Ovary (tissue), 9 donors: ENCODE results near the gene HIF1A. TPM values are rescaled to one million over a fixed set of nuclear protein-coding genes. Genes with fewer than 3 reads are reported as not detected.

Experiments
- DNase-seq, 5 donors: peaks; one replicate each; pipeline ENCODE4 v3.0.0-alpha.2; 2019 to 2020
- H3K27ac ChIP-seq, 2 donors: fragments of 200-600 bp; one replicate each; pipeline versions ENCODE4 v1.5.1 to v1.8.0; 2019 to 2022
- H3K27me3 ChIP-seq: fragments of 200-600 bp; one replicate; pipeline ENCODE4 v1.8.0; 2022
- H3K36me3 ChIP-seq: fragments of 200-600 bp; sonication (generic); one replicate; pipeline ENCODE4 v1.5.1; 2019
- H3K4me1 ChIP-seq: one replicate; pipeline ENCODE4 v1.8.1; 2013; ENCODE audit warnings: mild to moderate bottlenecking, moderate library complexity; ENCODE audit not compliant: insufficient read depth
- H3K4me3 ChIP-seq: fragments of 200-600 bp; sonication (generic); one replicate; pipeline ENCODE4 v1.5.1; 2017
- H3K9me3 ChIP-seq, 2 donors: fragments of 200-600 bp in 1 of 2; sonication (generic) in 1 of 2; one replicate each; pipeline versions ENCODE4 v1.5.1 to v1.8.1; 2013 to 2019; ENCODE audit warnings: mild to moderate bottlenecking in 1 of 2, moderate library complexity in 1 of 2
- EP300 ChIP-seq: sonication (generic); formaldehyde crosslinking; IDR thresholded peaks from one replicate; pipeline ENCODE4 v1.6.1; 2017; ENCODE audit warnings: antibody characterized with exemption
- POLR2A ChIP-seq: fragments of 450-650 bp; IDR thresholded peaks from one replicate; pipeline ENCODE4 v1.6.1; 2017; ENCODE audit warnings: antibody characterized with exemption, mild to moderate bottlenecking, moderate library complexity
- WGBS, 3 donors: extraction: QIAGEN DNeasy Blood & Tissue Kit in 1 of 3; methylation state at CpG; one replicate each; pipeline versions ENCODE4 v1.1.5 to v1.1.7; 2013 to 2017; 5-methylcytosine and 5-hydroxymethylcytosine counted together
- intact Hi-C, 4 donors: fragments of 100-400 bp; cut with DNase I; formaldehyde crosslinking; loops; one replicate each; pipeline versions ENCODE4 v1.11.0 to v1.15.1; 2022 to 2023
- polyA plus RNA-seq, 2 donors: library from polyadenylated mRNA; stranded (reverse); fragments of 200-250 nt in 1 of 2; fragments of 350-450 nt in 1 of 2; fragmentation: Illumina TruSeq in 1 of 2; extraction: RNeasy Lipid Tissue Mini Kit (QIAGEN cat#74804) in 1 of 2; gene quantifications; one replicate each; pipeline ENCODE4 v1.2.3, GENCODE V29; 2013 to 2014
- total RNA-seq, 7 donors: library from RNA; depleted of rRNA in 2 of 7; stranded (reverse); fragments of >200 nt in 2 of 7; fragmentation: NEBNext Ultra II Directional in 3 of 7; extraction: Animal tissue kit (Norgen Biotek cat#: 25700) in 3 of 7; gene quantifications; one replicate each; pipeline versions ENCODE4 v1.1.0 to v1.2.4, GENCODE V29; 2016 to 2023
- TF ChIP-seq, protein P1 (sequence below), 3 donors: fragments of 450-650 bp in 2 of 3; fragments of 200-600 bp in 1 of 3; IDR thresholded peaks; one replicate each; pipeline versions ENCODE4 v1.5.1 to v1.8.0; 2016 to 2022; ENCODE audit warnings: antibody characterized with exemption in 3 of 3, mild to moderate bottlenecking in 1 of 3
- donor health status: DM: no; HTN: no; CAD: no; lungs with moderate emphysema.
- donor health status: DM: no; HTN: no; CAD: no.
- donor health status: Bipolar disorder and iron deficiency.
- donor health status: DM: yes; HTN: yes; CAD: no.
- donor health status: DM: no; HTN: no; CAD: no.
- donor health status: DM: yes; HTN: yes; CAD: no.

The HIF1A gene
- total and polyA plus RNA-seq, 9 donors: 41.6 to 204 (median 116) TPM

DNA sequence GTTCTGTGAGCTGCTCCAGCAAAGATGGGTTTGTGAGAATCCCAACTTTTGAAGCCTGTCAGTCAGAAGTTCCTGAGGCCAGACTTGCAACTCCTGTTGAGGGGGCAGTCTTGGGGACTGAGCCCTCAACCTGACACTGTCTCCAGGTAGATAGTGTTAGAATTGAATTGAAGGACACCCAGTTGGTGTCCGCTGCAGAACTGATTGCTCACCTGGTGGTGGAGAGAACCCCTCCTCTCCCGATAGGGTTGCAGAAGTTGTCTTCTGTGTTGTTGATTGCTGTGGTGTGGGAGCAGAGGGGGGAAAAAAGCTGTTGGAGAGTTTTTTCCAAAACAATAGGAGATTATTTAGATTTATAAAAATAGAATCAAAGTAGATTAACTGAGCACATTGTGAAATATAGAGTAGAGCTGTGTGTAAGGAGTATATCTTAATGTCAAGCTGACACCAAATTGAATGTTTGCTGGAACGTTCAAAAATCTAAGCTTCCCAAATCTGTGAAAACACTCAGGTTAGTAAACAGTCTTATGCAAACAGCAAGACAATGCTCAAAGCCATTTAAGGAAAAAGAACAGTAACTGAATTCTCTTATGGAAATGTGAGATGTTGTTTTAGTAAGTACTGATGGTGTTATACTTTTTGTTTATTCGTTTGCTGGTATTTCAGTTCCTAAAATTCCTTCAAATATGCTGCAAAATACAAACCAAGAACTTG is 18.6 kb downstream of the HIF1A start:
- H3K4me1 ChIP-seq: peaks cover 18% of the 10 kb centered on the region
- no peak overlapping the region for H3K4me3 ChIP-seq
- peak overlapping the region in 1 of 2 donors; percentile 7 for H3K27ac ChIP-seq
- WGBS, 3 donors: 14 to 36% (median 15%) methylated on average over 4 of the region's 4 CpGs
- intact Hi-C loops: no loop called here
- no peaks in the 10 kb centered on the region for H3K36me3 ChIP-seq
- H3K27me3 ChIP-seq: no peaks in the 10 kb centered on the region
- H3K9me3 ChIP-seq: no peaks in the 10 kb centered on the region
- no peak for DNase-seq
- TF ChIP-seq, protein P1, sequence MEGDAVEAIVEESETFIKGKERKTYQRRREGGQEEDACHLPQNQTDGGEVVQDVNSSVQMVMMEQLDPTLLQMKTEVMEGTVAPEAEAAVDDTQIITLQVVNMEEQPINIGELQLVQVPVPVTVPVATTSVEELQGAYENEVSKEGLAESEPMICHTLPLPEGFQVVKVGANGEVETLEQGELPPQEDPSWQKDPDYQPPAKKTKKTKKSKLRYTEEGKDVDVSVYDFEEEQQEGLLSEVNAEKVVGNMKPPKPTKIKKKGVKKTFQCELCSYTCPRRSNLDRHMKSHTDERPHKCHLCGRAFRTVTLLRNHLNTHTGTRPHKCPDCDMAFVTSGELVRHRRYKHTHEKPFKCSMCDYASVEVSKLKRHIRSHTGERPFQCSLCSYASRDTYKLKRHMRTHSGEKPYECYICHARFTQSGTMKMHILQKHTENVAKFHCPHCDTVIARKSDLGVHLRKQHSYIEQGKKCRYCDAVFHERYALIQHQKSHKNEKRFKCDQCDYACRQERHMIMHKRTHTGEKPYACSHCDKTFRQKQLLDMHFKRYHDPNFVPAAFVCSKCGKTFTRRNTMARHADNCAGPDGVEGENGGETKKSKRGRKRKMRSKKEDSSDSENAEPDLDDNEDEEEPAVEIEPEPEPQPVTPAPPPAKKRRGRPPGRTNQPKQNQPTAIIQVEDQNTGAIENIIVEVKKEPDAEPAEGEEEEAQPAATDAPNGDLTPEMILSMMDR (IDR thresholded peaks at IDR 0.05): no peak
- TF ChIP-seq EP300 (no peak), POLR2A (no peak)

DNA sequence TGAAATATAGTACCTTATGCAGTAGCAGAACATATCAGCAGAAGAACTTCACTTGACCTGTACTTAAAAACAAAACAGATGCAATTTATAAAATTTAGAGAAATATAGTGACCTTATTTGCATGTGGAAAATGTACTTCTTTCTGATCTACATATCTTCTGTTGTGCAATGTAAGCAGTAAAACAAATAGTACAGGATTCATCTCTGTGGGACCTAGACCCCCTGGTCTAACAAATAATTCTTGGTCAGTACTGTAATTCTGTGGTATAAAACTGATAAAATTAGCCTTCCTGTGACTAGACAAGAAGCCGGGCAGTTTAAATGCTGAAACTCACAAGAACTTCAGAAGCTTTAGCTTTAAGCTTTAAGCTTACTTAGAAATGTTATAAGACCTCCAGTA is 21.6 kb downstream of the HIF1A start:
- DNase-seq: no peak
- WGBS, 3 donors: 35 to 66% (median 36%) methylated on average over 1 of the region's 1 CpG
- Histone ChIP-seq H3K36me3 (no peaks in the 10 kb centered on the region), H3K4me1 (peaks cover 16% of the 10 kb centered on the region), H3K4me3 (no peak overlapping the region), H3K27me3 (no peaks in the 10 kb centered on the region), H3K27ac (no peak overlapping the region), H3K9me3 (no peaks in the 10 kb centered on the region)
- no peak for TF ChIP-seq EP300
- intact Hi-C loops: no loop called here

DNA sequence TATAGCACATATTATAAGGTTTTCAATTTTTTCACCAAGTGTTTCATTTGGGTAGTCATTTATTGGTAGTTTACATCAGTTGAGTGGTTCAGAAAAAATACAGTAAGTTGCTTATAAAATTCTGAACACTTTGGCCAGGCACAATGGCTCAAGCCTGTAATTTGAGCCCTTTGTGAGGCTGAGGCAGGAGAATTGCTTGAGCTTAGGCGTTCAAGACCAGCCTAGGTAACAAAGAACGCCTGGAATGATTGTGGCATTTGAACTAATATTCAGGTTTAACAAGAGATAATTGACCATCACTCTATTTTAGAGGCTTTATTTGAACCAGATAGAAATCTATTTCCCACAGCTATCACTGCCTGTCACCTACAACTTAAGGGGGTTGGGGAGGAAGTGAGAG is 22.7 kb downstream of the HIF1A start:
- peaks cover 12% of the 10 kb centered on the region for H3K4me1 ChIP-seq

DNA sequence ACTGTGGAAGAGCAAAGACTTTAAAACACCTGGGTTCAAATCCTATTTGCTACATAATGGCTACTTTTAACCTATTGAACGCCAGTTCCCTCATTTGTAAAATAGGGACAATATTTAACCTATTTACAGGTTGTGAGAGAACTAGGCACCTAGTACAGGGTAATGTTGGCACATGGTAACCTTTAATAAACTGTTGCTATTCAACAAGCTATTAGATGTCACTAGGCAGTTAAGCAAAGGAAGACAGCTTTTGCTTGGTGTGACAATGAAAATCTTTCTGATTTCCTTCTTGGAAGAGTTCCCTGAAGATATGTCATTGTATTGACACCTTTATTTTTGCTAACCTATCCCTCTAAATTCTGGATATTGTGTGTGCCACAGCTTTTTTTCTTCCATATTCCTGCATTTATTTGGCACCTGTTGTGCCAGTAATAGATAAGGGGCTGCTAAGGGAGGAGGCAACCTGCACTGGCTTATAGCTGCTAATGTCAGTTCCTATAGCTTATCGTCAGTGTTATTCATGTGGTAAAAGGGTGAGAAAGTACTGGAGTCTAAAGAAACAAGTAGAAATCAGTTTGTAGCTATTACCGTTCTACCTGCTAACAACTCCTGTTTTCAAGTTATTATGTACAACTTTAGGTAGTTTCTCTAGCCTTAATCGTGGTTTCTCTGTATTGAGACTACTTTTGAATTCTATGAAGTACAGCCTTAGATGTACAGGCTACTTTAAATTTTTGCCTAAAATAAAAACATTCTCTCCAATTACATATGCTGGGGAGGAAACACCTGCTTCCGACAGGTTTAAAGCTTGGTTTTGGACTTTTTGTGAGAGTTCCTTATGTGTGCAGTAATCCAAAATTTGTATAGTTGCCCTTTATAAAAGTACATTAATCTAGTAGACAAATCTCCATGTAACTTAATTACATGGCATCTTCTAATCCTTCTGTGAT is 24.3 kb downstream of the HIF1A start:
- H3K27me3 ChIP-seq: no peaks in the 10 kb centered on the region
- no peaks in the 10 kb centered on the region for H3K9me3 ChIP-seq
- 82 to 87% (median 85%) methylated on average over 5 of the region's 5 CpGs for WGBS, 3 donors
- intact Hi-C loops: no loop called here
- H3K27ac ChIP-seq: no peak overlapping the region
- TF ChIP-seq POLR2A (no peak), EP300 (no peak)
- TF ChIP-seq, protein P1 (IDR thresholded peaks at IDR 0.05): no peak
- DNase-seq: no peak
- H3K4me1 ChIP-seq: peaks cover 7% of the 10 kb centered on the region
- H3K36me3 ChIP-seq: no peaks in the 10 kb centered on the region
- H3K4me3 ChIP-seq: no peak overlapping the region

More for the DNA sequence above, 22.7 kb downstream of the HIF1A start:
- no peak overlapping the region for H3K4me3 ChIP-seq
- H3K27me3 ChIP-seq: no peaks in the 10 kb centered on the region
- no peaks in the 10 kb centered on the region for H3K36me3 ChIP-seq
- TF ChIP-seq EP300: no peak
- TF ChIP-seq POLR2A: no peak
- TF ChIP-seq, protein P1 (IDR thresholded peaks at IDR 0.05): no peak
- H3K9me3 ChIP-seq: no peaks in the 10 kb centered on the region
- intact Hi-C loops: no loop called here
- 95 to 96% (median 96%) methylated on average over 2 of the region's 2 CpGs for WGBS, 3 donors
- H3K27ac ChIP-seq: no peak overlapping the region
- no peak for DNase-seq
